ENCODE measurements around the gene RTP3. TPM values are rescaled to one million over a fixed set of nuclear protein-coding genes. Genes with fewer than 3 reads are reported as not detected.

The RTP3 gene
- total RNA-seq, 4 donors from 2014 or later: not detected

- Histone ChIP-seq H3K27ac (replicated peaks in 1 of 4) (no peak overlapping the region), H3K4me1 (peaks cover 11 to 38% (median 19%) of the 10 kb centered on the region in 4 donors), H3K4me3 (no peak overlapping the region), H3K27me3 (peaks cover 0 to 29% (median 5%) of the 10 kb centered on the region in 4 donors), H3K9me3 (no peaks in the 10 kb centered on the region), H3K36me3 (no peaks in the 10 kb centered on the region)
- TF ChIP-seq CTCF (IDR thresholded peaks at IDR 0.05): no peak
- no peak for TF ChIP-seq POLR2AphosphoS5 (IDR thresholded peaks at IDR 0.05)
- no peak for TF ChIP-seq EP300 (IDR thresholded peaks at IDR 0.05)
- no peak for TF ChIP-seq POLR2A (IDR thresholded peaks at IDR 0.05; ENCODE audit: low read depth)
- WGBS: 96% methylated on average over 4 of the region's 4 CpGs
- intact Hi-C loops (cut with DNase I): no loop called here
- DNase-seq (ENCODE audit: extremely low spot score): no peak
These were observed 30.2 kb upstream of the RTP3 start for GRCh38 chr3:46467562-46467961.

GRCh38 chr3:46468753-46469600 is 28.8 kb upstream of the RTP3 start:
- Histone ChIP-seq H3K4me1 (peaks cover 10 to 36% (median 18%) of the 10 kb centered on the region in 4 donors), H3K27ac (replicated peaks in 1 of 4) (no peak overlapping the region), H3K9me3 (no peaks in the 10 kb centered on the region), H3K27me3 (peaks cover 0 to 14% (median 5%) of the 10 kb centered on the region in 4 donors), H3K4me3 (no peak overlapping the region), H3K36me3 (no peaks in the 10 kb centered on the region)
- no peak for TF ChIP-seq POLR2A (IDR thresholded peaks at IDR 0.05; ENCODE audit: low read depth)
- TF ChIP-seq CTCF (IDR thresholded peaks at IDR 0.05): no peak
- TF ChIP-seq EP300 (IDR thresholded peaks at IDR 0.05): no peak
- TF ChIP-seq POLR2AphosphoS5 (IDR thresholded peaks at IDR 0.05): no peak
- WGBS: 59% methylated on average over 3 of the region's 6 CpGs
- DNase-seq (ENCODE audit: extremely low spot score): no peak
- intact Hi-C loops (cut with DNase I): no loop called here

- Histone ChIP-seq H3K27ac (replicated peaks in 1 of 4) (no peak overlapping the region), H3K36me3 (no peaks in the 10 kb centered on the region), H3K4me3 (no peak overlapping the region), H3K9me3 (peaks cover 0 to 1% (median under 1%) of the 10 kb centered on the region in 4 donors), H3K27me3 (peaks cover 0 to 6% (median 3%) of the 10 kb centered on the region in 4 donors), H3K4me1 (peaks cover 1 to 27% (median 10%) of the 10 kb centered on the region in 4 donors)
- TF ChIP-seq POLR2AphosphoS5 (IDR thresholded peaks at IDR 0.05) (no peak), EP300 (IDR thresholded peaks at IDR 0.05) (no peak), CTCF (IDR thresholded peaks at IDR 0.05) (no peak), POLR2A (IDR thresholded peaks at IDR 0.05; ENCODE audit: low read depth) (no peak)
- WGBS: 74% methylated on average over 3 of the region's 3 CpGs
- intact Hi-C loops (cut with DNase I): no loop called here
- no peak for DNase-seq (ENCODE audit: extremely low spot score)
These were observed 28.0 kb upstream of the RTP3 start for GRCh38 chr3:46469680-46470357.

GRCh38 chr3:46470831-46471230 is 26.9 kb upstream of the RTP3 start:
- TF ChIP-seq POLR2AphosphoS5 (IDR thresholded peaks at IDR 0.05) (no peak), POLR2A (IDR thresholded peaks at IDR 0.05; ENCODE audit: low read depth) (no peak), EP300 (IDR thresholded peaks at IDR 0.05) (no peak), CTCF (IDR thresholded peaks at IDR 0.05) (no peak)
- H3K27ac ChIP-seq (replicated peaks in 1 of 4): no peak overlapping the region
- H3K4me1 ChIP-seq: peaks cover 0 to 23% (median 8%) of the 10 kb centered on the region in 4 donors
- whole genome bisulfite sequencing: 93% methylated on average over 4 of the region's 4 CpGs
- no peak overlapping the region for H3K4me3 ChIP-seq
- DNase-seq (ENCODE audit: extremely low spot score): no peak
- peaks cover 0 to 6% (median 3%) of the 10 kb centered on the region in 4 donors for H3K9me3 ChIP-seq
- no peaks in the 10 kb centered on the region for H3K27me3 ChIP-seq
- intact Hi-C loops (cut with DNase I): no loop called here
- no peaks in the 10 kb centered on the region for H3K36me3 ChIP-seq
